Liver (tissue), 9 donors: ENCODE results near the gene MYL7. TPM values are rescaled to one million over a fixed set of nuclear protein-coding genes. Genes with fewer than 3 reads are reported as not detected.

Experiments
- DNase-seq: peaks from one replicate; pipeline ENCODE4 v3.0.0-alpha.2; 2017; ENCODE audit warnings: low spot score
- H3K27ac ChIP-seq, 2 donors: one replicate each; pipeline ENCODE4 v1.7.0; 2013; ENCODE audit warnings: inconsistent platforms in 2 of 2, low read length in 2 of 2, control low read depth in 1 of 2, low read depth in 1 of 2, mild to moderate bottlenecking in 1 of 2
- H3K27me3 ChIP-seq, 4 donors: one replicate each; pipeline versions ENCODE4 v1.6.1 to v1.7.0; 2013; ENCODE audit warnings: low read length in 3 of 4, inconsistent platforms in 1 of 4, mild to moderate bottlenecking in 1 of 4, moderate library complexity in 1 of 4; ENCODE audit not compliant: control insufficient read depth in 4 of 4, insufficient read depth in 4 of 4
- H3K36me3 ChIP-seq, 4 donors: one replicate each; pipeline versions ENCODE4 v1.6.1 to v1.7.0; 2013; ENCODE audit warnings: low read length in 3 of 4, mild to moderate bottlenecking in 3 of 4, low read depth in 1 of 4, moderate library complexity in 1 of 4; ENCODE audit not compliant: control insufficient read depth in 4 of 4, insufficient read depth in 3 of 4
- H3K4me1 ChIP-seq, 4 donors: one replicate each; pipeline versions ENCODE4 v1.6.1 to v1.7.0; 2013; ENCODE audit warnings: low read length in 3 of 4, mild to moderate bottlenecking in 3 of 4, moderate library complexity in 1 of 4; ENCODE audit not compliant: control insufficient read depth in 4 of 4, insufficient read depth in 4 of 4
- H3K4me3 ChIP-seq, 3 donors: one replicate each; pipeline versions ENCODE4 v1.6.1 to v1.7.0; 2013; ENCODE audit warnings: low read length in 3 of 3, control low read depth in 1 of 3, low read depth in 1 of 3, mild to moderate bottlenecking in 1 of 3
- H3K9ac ChIP-seq, 2 donors: one replicate each; pipeline ENCODE4 v1.7.0; 2013; ENCODE audit warnings: low read length in 2 of 2, mild to moderate bottlenecking in 2 of 2, moderate library complexity in 2 of 2, control low read depth in 1 of 2, low read depth in 1 of 2
- H3K9me3 ChIP-seq, 4 donors: one replicate each; pipeline versions ENCODE4 v1.6.1 to v1.7.0; 2013; ENCODE audit warnings: low read length in 3 of 4; ENCODE audit not compliant: control insufficient read depth in 4 of 4
- ATF3 ChIP-seq: IDR thresholded peaks from 2 replicates; pipeline ENCODE4 v1.6.1; 2016; ENCODE audit warnings: antibody characterized with exemption
- CTCF ChIP-seq: fragments of 150-350 bp; IDR thresholded peaks from 2 replicates; pipeline ENCODE4 v1.5.1; 2017; ENCODE audit warnings: improper control_type of control experiment, low read depth, low read length; ENCODE audit not compliant: missing input control
- EGR1 ChIP-seq, 2 donors: IDR thresholded peaks; 2 replicates each; pipeline ENCODE4 v1.6.1; 2016 to 2018; ENCODE audit warnings: antibody characterized with exemption in 2 of 2, low read depth in 2 of 2
- FOXA1 ChIP-seq: IDR thresholded peaks from 2 replicates; pipeline ENCODE4 v1.6.1; 2016; ENCODE audit warnings: antibody characterized with exemption
- FOXA2 ChIP-seq: IDR thresholded peaks from 2 replicates; pipeline ENCODE4 v1.6.1; 2016; ENCODE audit warnings: antibody characterized with exemption
- GABPA ChIP-seq, 2 donors: IDR thresholded peaks in 1 of 2; conservative IDR thresholded peaks in 1 of 2; 2 replicates each; pipeline ENCODE4 v1.6.1; 2016; ENCODE audit warnings: antibody characterized with exemption in 2 of 2, mild to moderate bottlenecking in 1 of 2, moderate library complexity in 1 of 2
- HNF4A ChIP-seq, 2 donors: conservative IDR thresholded peaks; 2 replicates each; pipeline ENCODE4 v1.6.1; 2016; ENCODE audit warnings: antibody characterized with exemption in 2 of 2, mild to moderate bottlenecking in 2 of 2
- HNF4G ChIP-seq: IDR thresholded peaks from 2 replicates; pipeline ENCODE4 v1.6.1; 2016; ENCODE audit warnings: antibody characterized with exemption
- JUND ChIP-seq, 2 donors: IDR thresholded peaks; 2 replicates each; pipeline ENCODE4 v1.6.1; 2016; ENCODE audit warnings: antibody characterized with exemption in 2 of 2
- MAX ChIP-seq: IDR thresholded peaks from 2 replicates; pipeline ENCODE4 v1.6.1; 2016; ENCODE audit warnings: antibody characterized with exemption
- NR2F2 ChIP-seq: IDR thresholded peaks from 2 replicates; pipeline ENCODE4 v1.6.1; 2016; ENCODE audit warnings: antibody characterized with exemption
- RAD21 ChIP-seq, 2 donors: IDR thresholded peaks; 2 replicates each; pipeline ENCODE4 v1.6.1; 2016; ENCODE audit warnings: antibody characterized with exemption in 2 of 2, mild to moderate bottlenecking in 2 of 2
- RXRA ChIP-seq, 2 donors: IDR thresholded peaks; 2 replicates each; pipeline ENCODE4 v1.6.1; 2017 to 2018; ENCODE audit warnings: antibody characterized with exemption in 2 of 2, mild to moderate bottlenecking in 1 of 2
- SP1 ChIP-seq: IDR thresholded peaks from 2 replicates; pipeline ENCODE4 v1.6.1; 2018; ENCODE audit warnings: antibody characterized with exemption, mild to moderate bottlenecking
- TAF1 ChIP-seq: conservative IDR thresholded peaks from 2 replicates; pipeline ENCODE4 v1.6.1; 2016; ENCODE audit warnings: antibody characterized with exemption, mild to moderate bottlenecking
- YY1 ChIP-seq: IDR thresholded peaks from 2 replicates; pipeline ENCODE4 v1.6.1; 2016; ENCODE audit warnings: antibody characterized with exemption, mild to moderate bottlenecking
- WGBS: extraction: QIAGEN DNeasy Blood & Tissue Kit; methylation state at CpG from one replicate; pipeline ENCODE4 v1.1.7; 2013; 5-methylcytosine and 5-hydroxymethylcytosine counted together
- polyA plus RNA-seq, 2 donors: library from polyadenylated mRNA; stranded (reverse) in 1 of 2; unstranded in 1 of 2; fragments of 200-250 nt in 1 of 2; fragments of >200 nt in 1 of 2; fragmentation: Nextera tagmentation in 1 of 2; extraction: Ambion mirVana in 1 of 2; gene quantifications; one replicate each; pipeline versions ENCODE4 v1.2.1 to v1.2.3, GENCODE V29; 2013 to 2015
- total RNA-seq, 2 donors: library from RNA; depleted of rRNA; stranded (reverse); fragments of >200 nt; gene quantifications; one replicate each; pipeline ENCODE4 v1.2.3, GENCODE V29; 2014
- TF ChIP-seq, protein P1 (sequence below): IDR thresholded peaks from 2 replicates; pipeline ENCODE4 v1.6.1; 2016; ENCODE audit warnings: antibody characterized with exemption
- TF ChIP-seq, protein P2 (sequence below): IDR thresholded peaks from 2 replicates; pipeline ENCODE4 v1.6.1; 2016; ENCODE audit warnings: antibody characterized with exemption, mild to moderate bottlenecking
- donor health status: healthy.
- donor health status: healthy.
- donor health status: healthy.
- donor health status: healthy.
- donor health status: healthy.

MYL7 gene
- total and polyA plus RNA-seq, 4 donors = not detected

GRCh38 chr7:44173911-44174693 is 33.0 kb upstream of the MYL7 start:
- no peaks in the 10 kb centered on the region for H3K27me3 ChIP-seq
- H3K4me3 ChIP-seq = no peak overlapping the region
- no peak overlapping the region for H3K9ac ChIP-seq
- H3K4me1 ChIP-seq = no peaks in the 10 kb centered on the region
- 64% methylated on average over 3 of the region's 3 CpGs for WGBS
- H3K27ac ChIP-seq = no peak overlapping the region
- no peak for DNase-seq
- H3K36me3 ChIP-seq = no peaks in the 10 kb centered on the region
- TF ChIP-seq ATF3 (no peak), JUND (IDR thresholded peaks at IDR 0.05) (no peak), MAX (no peak), GABPA (IDR thresholded peaks at IDR 0.05 in 1 of 2, conservative IDR thresholded peaks at IDR 0.05 in 1 of 2) (no peak), FOXA1 (no peak), CTCF (no peak), YY1 (no peak), HNF4A (conservative IDR thresholded peaks at IDR 0.05) (no peak), SP1 (no peak)
- no peaks in the 10 kb centered on the region for H3K9me3 ChIP-seq

GRCh38 chr7:44172803-44173424 is 31.8 kb upstream of the MYL7 start:
- WGBS = 89% methylated on average over 6 of the region's 6 CpGs
- H3K4me1 ChIP-seq = no peaks in the 10 kb centered on the region
- no peak overlapping the region for H3K4me3 ChIP-seq
- no peaks in the 10 kb centered on the region for H3K27me3 ChIP-seq
- no peak overlapping the region for H3K27ac ChIP-seq
- H3K36me3 ChIP-seq = no peaks in the 10 kb centered on the region
- no peaks in the 10 kb centered on the region for H3K9me3 ChIP-seq
- no peak overlapping the region for H3K9ac ChIP-seq
- TF ChIP-seq TAF1 = no peak
- TF ChIP-seq, protein P1, sequence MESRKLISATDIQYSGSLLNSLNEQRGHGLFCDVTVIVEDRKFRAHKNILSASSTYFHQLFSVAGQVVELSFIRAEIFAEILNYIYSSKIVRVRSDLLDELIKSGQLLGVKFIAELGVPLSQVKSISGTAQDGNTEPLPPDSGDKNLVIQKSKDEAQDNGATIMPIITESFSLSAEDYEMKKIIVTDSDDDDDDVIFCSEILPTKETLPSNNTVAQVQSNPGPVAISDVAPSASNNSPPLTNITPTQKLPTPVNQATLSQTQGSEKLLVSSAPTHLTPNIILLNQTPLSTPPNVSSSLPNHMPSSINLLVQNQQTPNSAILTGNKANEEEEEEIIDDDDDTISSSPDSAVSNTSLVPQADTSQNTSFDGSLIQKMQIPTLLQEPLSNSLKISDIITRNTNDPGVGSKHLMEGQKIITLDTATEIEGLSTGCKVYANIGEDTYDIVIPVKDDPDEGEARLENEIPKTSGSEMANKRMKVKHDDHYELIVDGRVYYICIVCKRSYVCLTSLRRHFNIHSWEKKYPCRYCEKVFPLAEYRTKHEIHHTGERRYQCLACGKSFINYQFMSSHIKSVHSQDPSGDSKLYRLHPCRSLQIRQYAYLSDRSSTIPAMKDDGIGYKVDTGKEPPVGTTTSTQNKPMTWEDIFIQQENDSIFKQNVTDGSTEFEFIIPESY = no peak
- no peak for TF ChIP-seq FOXA2
- TF ChIP-seq NR2F2 = no peak
- no peak for TF ChIP-seq YY1
- no peak for TF ChIP-seq RAD21 (IDR thresholded peaks at IDR 0.05)
- TF ChIP-seq CTCF = no peak
- no peak for TF ChIP-seq JUND (IDR thresholded peaks at IDR 0.05)
- no peak for TF ChIP-seq HNF4A (conservative IDR thresholded peaks at IDR 0.05)
- TF ChIP-seq FOXA1 = no peak
- no peak for TF ChIP-seq ATF3
- no peak for TF ChIP-seq EGR1 (IDR thresholded peaks at IDR 0.05; ENCODE audit: low read depth in 2 of 2)
- no peak for TF ChIP-seq HNF4G
- TF ChIP-seq RXRA (IDR thresholded peaks at IDR 0.05) = no peak
- TF ChIP-seq, protein P2, sequence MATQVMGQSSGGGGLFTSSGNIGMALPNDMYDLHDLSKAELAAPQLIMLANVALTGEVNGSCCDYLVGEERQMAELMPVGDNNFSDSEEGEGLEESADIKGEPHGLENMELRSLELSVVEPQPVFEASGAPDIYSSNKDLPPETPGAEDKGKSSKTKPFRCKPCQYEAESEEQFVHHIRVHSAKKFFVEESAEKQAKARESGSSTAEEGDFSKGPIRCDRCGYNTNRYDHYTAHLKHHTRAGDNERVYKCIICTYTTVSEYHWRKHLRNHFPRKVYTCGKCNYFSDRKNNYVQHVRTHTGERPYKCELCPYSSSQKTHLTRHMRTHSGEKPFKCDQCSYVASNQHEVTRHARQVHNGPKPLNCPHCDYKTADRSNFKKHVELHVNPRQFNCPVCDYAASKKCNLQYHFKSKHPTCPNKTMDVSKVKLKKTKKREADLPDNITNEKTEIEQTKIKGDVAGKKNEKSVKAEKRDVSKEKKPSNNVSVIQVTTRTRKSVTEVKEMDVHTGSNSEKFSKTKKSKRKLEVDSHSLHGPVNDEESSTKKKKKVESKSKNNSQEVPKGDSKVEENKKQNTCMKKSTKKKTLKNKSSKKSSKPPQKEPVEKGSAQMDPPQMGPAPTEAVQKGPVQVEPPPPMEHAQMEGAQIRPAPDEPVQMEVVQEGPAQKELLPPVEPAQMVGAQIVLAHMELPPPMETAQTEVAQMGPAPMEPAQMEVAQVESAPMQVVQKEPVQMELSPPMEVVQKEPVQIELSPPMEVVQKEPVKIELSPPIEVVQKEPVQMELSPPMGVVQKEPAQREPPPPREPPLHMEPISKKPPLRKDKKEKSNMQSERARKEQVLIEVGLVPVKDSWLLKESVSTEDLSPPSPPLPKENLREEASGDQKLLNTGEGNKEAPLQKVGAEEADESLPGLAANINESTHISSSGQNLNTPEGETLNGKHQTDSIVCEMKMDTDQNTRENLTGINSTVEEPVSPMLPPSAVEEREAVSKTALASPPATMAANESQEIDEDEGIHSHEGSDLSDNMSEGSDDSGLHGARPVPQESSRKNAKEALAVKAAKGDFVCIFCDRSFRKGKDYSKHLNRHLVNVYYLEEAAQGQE = no peak
- no peak for TF ChIP-seq MAX
- no peak for TF ChIP-seq GABPA (IDR thresholded peaks at IDR 0.05 in 1 of 2, conservative IDR thresholded peaks at IDR 0.05 in 1 of 2)
- TF ChIP-seq SP1 = no peak
- DNase-seq = no peak
